Keratinocyte (primary cell): ENCODE measurements around the gene TEAD4. TPM values are rescaled to one million over a fixed set of nuclear protein-coding genes. Genes with fewer than 3 reads are reported as not detected.

Experiments used
- DNase-seq: peaks from one replicate; pipeline ENCODE4 v3.0.0-alpha.2; 2011; ENCODE audit warnings: low read depth, missing footprints, low spot score
- FAIRE-seq: peaks from 2 replicates; lab custom pipeline; 2011; peaks lifted over from hg19 to GRCh38; lab: Jason Lieb, UNC
- H2AFZ ChIP-seq: 2 replicates; pipeline ENCODE4 v1.6.0; 2012; ENCODE audit warnings: low read length, control low read depth, inconsistent platforms; ENCODE audit not compliant: control insufficient read depth
- H3K27ac ChIP-seq: 2 replicates; pipeline ENCODE4 v1.5.1; 2011; ENCODE audit warnings: low read length; ENCODE audit not compliant: control insufficient read depth, insufficient read depth
- H3K27me3 ChIP-seq: 3 replicates; pipeline ENCODE4 v1.6.0; 2011; ENCODE audit warnings: low read length; ENCODE audit not compliant: control insufficient read depth, insufficient read depth; ENCODE audit errors: extremely low read depth
- H3K36me3 ChIP-seq, 2 experiments: 2 replicates in 1 of 2; 3 replicates in 1 of 2; pipeline ENCODE4 v1.5.1; 2011; ENCODE audit warnings: low read length in 2 of 2, mild to moderate bottlenecking in 1 of 2; ENCODE audit not compliant: control insufficient read depth in 2 of 2, insufficient read depth in 2 of 2; ENCODE audit errors: extremely low read depth in 1 of 2
- H3K4me1 ChIP-seq: 3 replicates; pipeline ENCODE4 v1.5.1; 2011; ENCODE audit warnings: low read length; ENCODE audit not compliant: control insufficient read depth, insufficient read depth; ENCODE audit errors: extremely low read depth
- H3K4me2 ChIP-seq: 3 replicates; pipeline ENCODE4 v1.6.0; 2011; ENCODE audit warnings: low read depth, low read length; ENCODE audit not compliant: control insufficient read depth, insufficient read depth; ENCODE audit errors: extremely low read depth
- H3K4me3 ChIP-seq, 3 experiments: fragments of 200-600 bp in 1 of 3; sonication (generic) in 1 of 3; 2 replicates in 2 of 3; 3 replicates in 1 of 3; pipeline ENCODE4 v1.5.1; 2011 to 2016; ENCODE audit warnings: low read length in 3 of 3, mild to moderate bottlenecking in 3 of 3, control low read depth in 2 of 3, inconsistent platforms in 1 of 3, low read depth in 1 of 3, mixed read lengths in 1 of 3, mixed run types in 1 of 3, moderate library complexity in 1 of 3; ENCODE audit not compliant: control insufficient read depth in 2 of 3, insufficient read depth in 2 of 3; ENCODE audit errors: extremely low read depth in 1 of 3
- H3K79me2 ChIP-seq: 2 replicates; pipeline ENCODE4 v1.6.0; 2012; ENCODE audit warnings: low read length; ENCODE audit not compliant: control insufficient read depth, insufficient read depth
- H3K9ac ChIP-seq: 3 replicates; pipeline ENCODE4 v1.6.0; 2011; ENCODE audit warnings: low read length; ENCODE audit not compliant: control insufficient read depth, insufficient read depth; ENCODE audit errors: extremely low read depth
- H3K9me1 ChIP-seq: 3 replicates; pipeline ENCODE4 v1.6.0; 2011; ENCODE audit warnings: low read length; ENCODE audit not compliant: control insufficient read depth, insufficient read depth; ENCODE audit errors: extremely low read depth
- H3K9me3 ChIP-seq: 2 replicates; pipeline ENCODE4 v1.5.1; 2012; ENCODE audit warnings: low read depth, low read length; ENCODE audit not compliant: control insufficient read depth
- H4K20me1 ChIP-seq: 3 replicates; pipeline ENCODE4 v1.6.0; 2011; ENCODE audit warnings: low read length; ENCODE audit not compliant: control insufficient read depth, insufficient read depth; ENCODE audit errors: extremely low read depth
- CTCF ChIP-seq, 3 experiments: IDR thresholded peaks in 1 of 3; conservative IDR thresholded peaks in 1 of 3; optimal IDR thresholded peaks in 1 of 3; 2 replicates in 2 of 3; 3 replicates in 1 of 3; pipeline versions ENCODE3 to v1.5.1; 2011; ENCODE audit warnings: low read length in 3 of 3, mild to moderate bottlenecking in 3 of 3, moderate library complexity in 2 of 3, control low read depth in 1 of 3, inconsistent platforms in 1 of 3; ENCODE audit not compliant: insufficient read depth in 2 of 3; ENCODE audit errors: extremely low read depth in 1 of 3
- EZH2 ChIP-seq: IDR thresholded peaks from one replicate; pipeline ENCODE4 v1.6.1; 2012; ENCODE audit warnings: inconsistent platforms, mild to moderate bottlenecking, low read length, moderate library complexity
- dilution Hi-C: fragments of 300-500 bp; cut with MboI; formaldehyde crosslinking; loops from one replicate; pipeline ENCODE4 v1.7.0; 2020; ENCODE audit warnings: low sequenced_read_pairs; ENCODE audit not compliant: extremely low pct_ligation_motif_present
- polyA plus RNA-seq, 5 experiments: library from polyadenylated mRNA; depleted of rRNA in 3 of 5; stranded (reverse) in 3 of 5; stranded (forward) in 1 of 5; unstranded in 1 of 5; fragments of >200 nt; gene quantifications; 1 replicate in 1 of 5; 2 replicates in 3 of 5; 3 replicates in 1 of 5; pipeline versions ENCODE4 v1.2.1 to v1.2.3, GENCODE V29; 2011 to 2012; ENCODE audit warnings: missing spikeins in 2 of 5, low read depth in 1 of 5, low replicate concordance in 1 of 5

Gene TEAD4
- polyA plus RNA-seq, 1 donor (not counting 4 experiments of a cell fraction or from before 2014, with no cell fraction given) = 8.1 TPM

GRCh38 chr12:2973566-2973965 lies 14.4 kb downstream of the TEAD4 start:
- FAIRE-seq (no peak), DNase-seq (no peak)
- peaks cover 7% of the 10 kb centered on the region for H3K4me1 ChIP-seq
- no peak overlapping the region for H3K4me2 ChIP-seq
- H3K9me3 ChIP-seq = no peaks in the 10 kb centered on the region
- dilution Hi-C loops = no loop called here
- H4K20me1 ChIP-seq = no peaks in the 10 kb centered on the region
- H3K27ac ChIP-seq = no peak overlapping the region
- TF ChIP-seq CTCF (optimal IDR thresholded peaks at IDR 0.05 in 1 of 3, IDR thresholded peaks at IDR 0.05 in 1 of 3, conservative IDR thresholded peaks at IDR 0.05 in 1 of 3; ENCODE audit: extremely low read depth in 1 of 3, insufficient read depth in 2 of 3, low read length in 3 of 3) (no peak), EZH2 (no peak)
- no peak overlapping the region for H3K4me3 ChIP-seq
- peaks cover 3% of the 10 kb centered on the region for H3K79me2 ChIP-seq
- peaks cover 2% of the 10 kb centered on the region for H3K9me1 ChIP-seq
- no peaks in the 10 kb centered on the region for H3K27me3 ChIP-seq
- peaks cover 0 to 2% of the 10 kb centered on the region in 2 experiments for H3K36me3 ChIP-seq
- no peak overlapping the region for H2AFZ ChIP-seq
- H3K9ac ChIP-seq = no peak overlapping the region

- H3K79me2 ChIP-seq = peaks cover 3% of the 10 kb centered on the region
- no peaks in the 10 kb centered on the region for H4K20me1 ChIP-seq
- H3K9ac ChIP-seq = no peak overlapping the region
- H3K9me1 ChIP-seq = peaks cover 2% of the 10 kb centered on the region
- peak overlapping the region; percentile 48 for H3K4me2 ChIP-seq
- peaks cover 7% of the 10 kb centered on the region for H3K4me1 ChIP-seq
- no peak overlapping the region for H3K27ac ChIP-seq
- H2AFZ ChIP-seq = peak overlapping the region; percentile 62
- dilution Hi-C loops = no loop called here
- TF ChIP-seq EZH2 = no peak
- TF ChIP-seq CTCF (optimal IDR thresholded peaks at IDR 0.05 in 1 of 3, IDR thresholded peaks at IDR 0.05 in 1 of 3, conservative IDR thresholded peaks at IDR 0.05 in 1 of 3; ENCODE audit: extremely low read depth in 1 of 3, insufficient read depth in 2 of 3, low read length in 3 of 3) = no peak
- FAIRE-seq (peak; percentile 53), DNase-seq (no peak)
- H3K27me3 ChIP-seq = no peaks in the 10 kb centered on the region
- H3K9me3 ChIP-seq = no peaks in the 10 kb centered on the region
- peaks cover under 1 to 2% of the 10 kb centered on the region in 2 experiments for H3K36me3 ChIP-seq
- peak overlapping the region in 1 of 3 experiments; percentile 21 for H3K4me3 ChIP-seq
Measured at GRCh38 chr12:2974560-2974971, 15.4 kb downstream of the TEAD4 start.
